Measurements from ENCODE around the gene APBA2.

GRCh38 chr15:28943146-28943545 lies 57.4 kb downstream of the APBA2 start:
- TF ChIP-seq JUN (CRISPR knock-in tag; IDR thresholded peaks at IDR 0.05) (no peak), SMAD4 (CRISPR knock-in tag; IDR thresholded peaks at IDR 0.05) (no peak), ATF2 (CRISPR knock-in tag; IDR thresholded peaks at IDR 0.05; ENCODE audit: borderline replicate concordance, low read depth) (no peak), ATF3 (CRISPR knock-in tag; conservative IDR thresholded peaks at IDR 0.05) (no peak), ETV6 (CRISPR knock-in tag; IDR thresholded peaks at IDR 0.05) (no peak), FOXJ3 (CRISPR knock-in tag; IDR thresholded peaks at IDR 0.05; ENCODE audit: borderline replicate concordance) (no peak), MXD4 (CRISPR knock-in tag; IDR thresholded peaks at IDR 0.05; ENCODE audit: borderline replicate concordance) (no peak), ESRRA (CRISPR knock-in tag; IDR thresholded peaks at IDR 0.05; ENCODE audit: borderline replicate concordance) (no peak), GRHL2 (CRISPR knock-in tag; IDR thresholded peaks at IDR 0.05; ENCODE audit: insufficient replicate concordance, severe bottlenecking) (no peak), MLX (CRISPR knock-in tag; IDR thresholded peaks at IDR 0.05) (no peak)
- TF ChIP-seq, protein P1, sequence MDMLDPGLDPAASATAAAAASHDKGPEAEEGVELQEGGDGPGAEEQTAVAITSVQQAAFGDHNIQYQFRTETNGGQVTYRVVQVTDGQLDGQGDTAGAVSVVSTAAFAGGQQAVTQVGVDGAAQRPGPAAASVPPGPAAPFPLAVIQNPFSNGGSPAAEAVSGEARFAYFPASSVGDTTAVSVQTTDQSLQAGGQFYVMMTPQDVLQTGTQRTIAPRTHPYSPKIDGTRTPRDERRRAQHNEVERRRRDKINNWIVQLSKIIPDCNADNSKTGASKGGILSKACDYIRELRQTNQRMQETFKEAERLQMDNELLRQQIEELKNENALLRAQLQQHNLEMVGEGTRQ (CRISPR knock-in tag; IDR thresholded peaks at IDR 0.05), result no peak
- TF ChIP-seq, protein P2, sequence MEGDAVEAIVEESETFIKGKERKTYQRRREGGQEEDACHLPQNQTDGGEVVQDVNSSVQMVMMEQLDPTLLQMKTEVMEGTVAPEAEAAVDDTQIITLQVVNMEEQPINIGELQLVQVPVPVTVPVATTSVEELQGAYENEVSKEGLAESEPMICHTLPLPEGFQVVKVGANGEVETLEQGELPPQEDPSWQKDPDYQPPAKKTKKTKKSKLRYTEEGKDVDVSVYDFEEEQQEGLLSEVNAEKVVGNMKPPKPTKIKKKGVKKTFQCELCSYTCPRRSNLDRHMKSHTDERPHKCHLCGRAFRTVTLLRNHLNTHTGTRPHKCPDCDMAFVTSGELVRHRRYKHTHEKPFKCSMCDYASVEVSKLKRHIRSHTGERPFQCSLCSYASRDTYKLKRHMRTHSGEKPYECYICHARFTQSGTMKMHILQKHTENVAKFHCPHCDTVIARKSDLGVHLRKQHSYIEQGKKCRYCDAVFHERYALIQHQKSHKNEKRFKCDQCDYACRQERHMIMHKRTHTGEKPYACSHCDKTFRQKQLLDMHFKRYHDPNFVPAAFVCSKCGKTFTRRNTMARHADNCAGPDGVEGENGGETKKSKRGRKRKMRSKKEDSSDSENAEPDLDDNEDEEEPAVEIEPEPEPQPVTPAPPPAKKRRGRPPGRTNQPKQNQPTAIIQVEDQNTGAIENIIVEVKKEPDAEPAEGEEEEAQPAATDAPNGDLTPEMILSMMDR (IDR thresholded peaks at IDR 0.05), result no peak
- TF ChIP-seq, protein P3, sequence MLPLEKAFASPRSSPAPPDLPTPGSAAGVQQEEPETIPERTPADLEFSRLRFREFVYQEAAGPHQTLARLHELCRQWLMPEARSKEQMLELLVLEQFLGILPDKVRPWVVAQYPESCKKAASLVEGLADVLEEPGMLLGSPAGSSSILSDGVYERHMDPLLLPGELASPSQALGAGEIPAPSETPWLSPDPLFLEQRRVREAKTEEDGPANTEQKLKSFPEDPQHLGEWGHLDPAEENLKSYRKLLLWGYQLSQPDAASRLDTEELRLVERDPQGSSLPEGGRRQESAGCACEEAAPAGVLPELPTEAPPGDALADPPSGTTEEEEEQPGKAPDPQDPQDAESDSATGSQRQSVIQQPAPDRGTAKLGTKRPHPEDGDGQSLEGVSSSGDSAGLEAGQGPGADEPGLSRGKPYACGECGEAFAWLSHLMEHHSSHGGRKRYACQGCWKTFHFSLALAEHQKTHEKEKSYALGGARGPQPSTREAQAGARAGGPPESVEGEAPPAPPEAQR (CRISPR knock-in tag; IDR thresholded peaks at IDR 0.05), result no peak
- TF ChIP-seq, protein P4, sequence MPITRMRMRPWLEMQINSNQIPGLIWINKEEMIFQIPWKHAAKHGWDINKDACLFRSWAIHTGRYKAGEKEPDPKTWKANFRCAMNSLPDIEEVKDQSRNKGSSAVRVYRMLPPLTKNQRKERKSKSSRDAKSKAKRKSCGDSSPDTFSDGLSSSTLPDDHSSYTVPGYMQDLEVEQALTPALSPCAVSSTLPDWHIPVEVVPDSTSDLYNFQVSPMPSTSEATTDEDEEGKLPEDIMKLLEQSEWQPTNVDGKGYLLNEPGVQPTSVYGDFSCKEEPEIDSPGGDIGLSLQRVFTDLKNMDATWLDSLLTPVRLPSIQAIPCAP (CRISPR knock-in tag; IDR thresholded peaks at IDR 0.05), result no peak
